Endothelial cell of umbilical vein (primary cell): Measurements from ENCODE around the gene GPR107. TPM values are rescaled to one million over a fixed set of nuclear protein-coding genes. Genes with fewer than 3 reads are reported as not detected.

Source experiments
- BruUV-seq: library from RNA; stranded (reverse); fragments of 400-500 nt; replicated peaks from 2 replicates; lab custom pipeline; 2021; lab: Mats Ljungman, UMichigan
- CTCF ChIA-PET: fragments of 300-600, 350-600 bp; sonication (Branson Sonifier 250); formaldehyde crosslinking; loops from one replicate; lab custom pipeline; 2021; ENCODE audit warnings: antibody characterized with exemption, inconsistent platforms; lab: Charles Lee
- POLR2A ChIA-PET: fragments of 300-600, 350-600 bp; sonication (Branson Sonifier 250); formaldehyde crosslinking; loops from one replicate; lab custom pipeline; 2021; ENCODE audit warnings: antibody characterized with exemption, inconsistent platforms; lab: Charles Lee
- DNase-seq: peaks from one replicate; pipeline ENCODE4 v3.0.0-alpha.2; 2011; ENCODE audit warnings: low read depth, low spot score
- FAIRE-seq: peaks from 2 replicates; lab custom pipeline; 2011; peaks lifted over from hg19 to GRCh38; lab: Jason Lieb, UNC
- H2AFZ ChIP-seq: 2 replicates; pipeline ENCODE4 v1.6.0; 2012; ENCODE audit warnings: low read depth, low read length, control low read depth, inconsistent platforms
- H3K27ac ChIP-seq: 2 replicates; pipeline ENCODE4 v1.5.1; 2011; ENCODE audit warnings: low read depth, mild to moderate bottlenecking, control low read depth, low read length, moderate library complexity; ENCODE audit not compliant: insufficient read depth
- H3K27me3 ChIP-seq, 2 experiments: 2 replicates each; pipeline versions ENCODE4 v1.6.0 to v1.6.1; 2011; ENCODE audit warnings: low read length in 2 of 2, mixed read lengths in 1 of 2; ENCODE audit not compliant: control insufficient read depth in 2 of 2, insufficient read depth in 2 of 2
- H3K36me3 ChIP-seq, 2 experiments: 2 replicates in 1 of 2; 3 replicates in 1 of 2; pipeline ENCODE4 v1.5.1; 2011; ENCODE audit warnings: low read length in 2 of 2, mild to moderate bottlenecking in 1 of 2, moderate library complexity in 1 of 2; ENCODE audit not compliant: control insufficient read depth in 2 of 2, insufficient read depth in 2 of 2; ENCODE audit errors: extremely low read depth in 1 of 2
- H3K4me1 ChIP-seq: 3 replicates; pipeline ENCODE4 v1.5.1; 2011; ENCODE audit warnings: mild to moderate bottlenecking, low read length; ENCODE audit not compliant: control insufficient read depth, insufficient read depth; ENCODE audit errors: extremely low read depth
- H3K4me2 ChIP-seq: 2 replicates; pipeline ENCODE4 v1.6.1; 2011; ENCODE audit warnings: low read length, control low read depth, mixed read lengths; ENCODE audit not compliant: insufficient read depth
- H3K4me3 ChIP-seq, 3 experiments: fragments of 200-600 bp in 1 of 3; sonication (generic), shearing (Covaris generic) in 1 of 3; replicated peaks in 1 of 3; 2 replicates each; pipeline ENCODE4 v1.5.1; 2011 to 2016; ENCODE audit warnings: control low read depth in 3 of 3, low read length in 3 of 3, mild to moderate bottlenecking in 2 of 3, inconsistent platforms in 1 of 3, low read depth in 1 of 3, moderate library complexity in 1 of 3; ENCODE audit not compliant: insufficient read depth in 1 of 3
- H3K79me2 ChIP-seq: 2 replicates; pipeline ENCODE4 v1.6.0; 2012; ENCODE audit warnings: low read length, inconsistent platforms; ENCODE audit not compliant: control insufficient read depth, insufficient read depth
- H3K9ac ChIP-seq: replicated peaks from 2 replicates; pipeline ENCODE3; 2011; ENCODE audit warnings: low read length, control low read depth; ENCODE audit not compliant: insufficient read depth; ENCODE audit errors: extremely low read depth
- H3K9me1 ChIP-seq: replicated peaks from 3 replicates; pipeline ENCODE4 v1.6.0; 2011; ENCODE audit warnings: mild to moderate bottlenecking, low read length; ENCODE audit not compliant: control insufficient read depth, insufficient read depth; ENCODE audit errors: extremely low read depth
- H3K9me3 ChIP-seq: replicated peaks from 2 replicates; pipeline ENCODE4 v1.5.1; 2012; ENCODE audit warnings: low read length, inconsistent platforms; ENCODE audit not compliant: control insufficient read depth, insufficient read depth
- H4K20me1 ChIP-seq: replicated peaks from 2 replicates; pipeline ENCODE3; 2011; ENCODE audit warnings: mild to moderate bottlenecking, low read length; ENCODE audit not compliant: control insufficient read depth, insufficient read depth; ENCODE audit errors: extremely low read depth
- CTCF ChIP-seq, 2 donors: IDR thresholded peaks; 1 replicate in 1 of 2; 2 replicates in 1 of 2; pipeline ENCODE4 v1.5.1; 2011; ENCODE audit warnings: low read length in 2 of 2, mild to moderate bottlenecking in 2 of 2, moderate library complexity in 2 of 2, control low read depth in 1 of 2, inconsistent platforms in 1 of 2, low read depth in 1 of 2; ENCODE audit not compliant: insufficient read depth in 1 of 2; ENCODE audit errors: extremely low read depth in 1 of 2
- EZH2 ChIP-seq: IDR thresholded peaks from 2 replicates; pipeline ENCODE4 v1.6.1; 2012; ENCODE audit warnings: borderline replicate concordance, low read depth, mild to moderate bottlenecking, moderate library complexity, low read length, inconsistent platforms; ENCODE audit not compliant: severe bottlenecking
- FOS ChIP-seq: IDR thresholded peaks from 2 replicates; pipeline ENCODE4 v1.6.1; 2011; ENCODE audit warnings: mild to moderate bottlenecking, low read length, moderate library complexity, borderline replicate concordance; ENCODE audit not compliant: insufficient read depth
- GATA2 ChIP-seq: IDR thresholded peaks from 2 replicates; pipeline ENCODE4 v1.7.0; 2011; ENCODE audit warnings: low read depth, mild to moderate bottlenecking, moderate library complexity, mixed read lengths, low read length; ENCODE audit not compliant: insufficient read length, insufficient read depth
- JUN ChIP-seq: IDR thresholded peaks from 2 replicates; pipeline ENCODE4 v1.6.1; 2011; ENCODE audit warnings: borderline replicate concordance, low read depth; ENCODE audit not compliant: insufficient read length, insufficient read depth
- MAX ChIP-seq: IDR thresholded peaks from 2 replicates; pipeline ENCODE4 v1.6.1; 2011; ENCODE audit not compliant: insufficient read depth, insufficient read length
- MYC ChIP-seq: IDR thresholded peaks from one replicate; pipeline ENCODE4 v1.6.1; 2011; ENCODE audit warnings: mild to moderate bottlenecking, low read depth, low read length
- POLR2A ChIP-seq: IDR thresholded peaks from 2 replicates; pipeline ENCODE4 v1.6.1; 2012; ENCODE audit warnings: low read depth, mild to moderate bottlenecking, control low read depth, low read length
- POLR2AphosphoS5 ChIP-seq: IDR thresholded peaks from 2 replicates; pipeline ENCODE4 v1.6.1; 2012; ENCODE audit warnings: low read depth, mild to moderate bottlenecking, control low read depth, low read length, moderate library complexity; ENCODE audit not compliant: insufficient read depth
- dilution Hi-C: fragments of 300-500 bp; cut with MboI; formaldehyde crosslinking; loops from one replicate; pipeline ENCODE4 v1.15.0; 2019; ENCODE audit warnings: low sequenced_read_pairs; ENCODE audit not compliant: extremely low pct_ligation_motif_present
- intact Hi-C: fragments of 100-400 bp; cut with micrococcal nuclease; formaldehyde crosslinking; loops from one replicate; pipeline ENCODE4 v1.10.0; 2022
- polyA plus RNA-seq, 4 experiments: library from polyadenylated mRNA; depleted of rRNA in 3 of 4; stranded (reverse) in 3 of 4; unstranded in 1 of 4; fragments of >200 nt; gene quantifications; 2 replicates each; pipeline versions ENCODE4 v1.2.1 to v1.2.3, GENCODE V29; 2011 to 2012; ENCODE audit warnings: missing spikeins in 1 of 4
- total RNA-seq: library from RNA; stranded (reverse); gene quantifications from 2 replicates; pipeline ENCODE4 v1.2.3, GENCODE V29; 2021

The GPR107 gene
- total and polyA plus RNA-seq, 2 donors (not counting 3 experiments of a cell fraction or from before 2014, with no cell fraction given) = 27.2 to 38.9 TPM

- DNase-seq (no peak), FAIRE-seq (no peak)
- Histone ChIP-seq H2AFZ (no peak overlapping the region), H3K79me2 (no peaks in the 10 kb centered on the region), H3K36me3 (peaks cover 13 to 39% of the 10 kb centered on the region in 2 experiments), H3K9ac (no peak overlapping the region), H3K9me1 (no peaks in the 10 kb centered on the region), H3K9me3 (no peaks in the 10 kb centered on the region), H3K4me3 (no peak overlapping the region), H3K27me3 (no peaks in the 10 kb centered on the region), H3K4me1 (peaks cover 4% of the 10 kb centered on the region), H3K4me2 (no peak overlapping the region), H3K27ac (no peak overlapping the region), H4K20me1 (no peaks in the 10 kb centered on the region)
- TF ChIP-seq MAX = no peak
- TF ChIP-seq CTCF (IDR thresholded peaks at IDR 0.05; ENCODE audit: extremely low read depth in 1 of 2, insufficient read depth in 1 of 2, low read depth in 1 of 2, low read length in 2 of 2) = no peak
- no peak for TF ChIP-seq POLR2AphosphoS5
- TF ChIP-seq FOS = no peak
- no peak for TF ChIP-seq EZH2
- TF ChIP-seq GATA2 = no peak
- no peak for TF ChIP-seq POLR2A
- TF ChIP-seq MYC = no peak
- no peak for TF ChIP-seq JUN
- ChIA-PET POLR2A (no interaction called here), CTCF (interaction anchor here (3.7 kb wide), 1 partner anchor 216 kb away, joined by 33 read pairs; no protein-coding TSS in a partner anchor)
- intact Hi-C loops (no loop called here), dilution Hi-C loops (no loop called here)
- no TSS peak for BruUV-seq
Observed at GRCh38 chr9:130101915-130102314, 48.2 kb downstream of the GPR107 start.
